ENCODE data around the gene TXK. TPM values are rescaled to one million over a fixed set of nuclear protein-coding genes. Genes with fewer than 3 reads are reported as not detected.

The TXK gene
- total RNA-seq, 1 experiment from 2014 or later = 1.9 TPM

DNA sequence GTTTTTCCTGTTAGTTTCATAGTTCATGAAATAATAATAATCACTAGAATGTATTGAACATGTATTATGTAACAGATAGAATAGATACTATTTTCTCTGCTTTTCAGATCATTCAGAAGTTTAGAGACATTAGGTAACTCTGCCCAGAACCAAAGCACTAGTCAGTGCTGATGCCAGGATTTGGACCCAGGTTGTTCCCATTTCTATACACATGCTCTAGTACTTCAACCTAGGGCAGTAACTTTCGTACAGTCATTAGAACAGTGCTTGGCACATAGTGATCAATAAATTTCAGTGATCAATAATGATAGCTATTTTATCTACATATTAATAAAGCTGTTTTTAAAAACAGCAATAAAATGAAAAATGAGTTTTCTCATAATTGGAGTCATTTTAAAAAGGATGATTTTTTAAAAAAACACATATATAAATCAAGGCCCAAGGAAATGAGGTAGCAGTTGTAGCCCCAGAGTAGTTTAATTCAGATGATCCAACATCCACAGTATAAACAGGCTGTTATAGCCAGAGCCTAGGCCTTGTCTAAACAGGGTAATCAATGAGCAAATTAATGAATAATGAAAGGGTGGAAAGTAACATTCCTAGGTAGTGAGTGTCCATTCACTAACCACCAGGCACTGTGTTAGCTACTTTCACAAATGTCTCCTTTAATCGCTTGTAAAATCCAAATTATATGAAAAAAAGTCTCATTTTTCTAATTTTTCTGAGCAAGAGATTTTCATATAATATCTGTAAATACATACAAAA, 25.6 kb downstream of the TXK start:
- peaks cover 26% of the 10 kb centered on the region for H3K4me1 ChIP-seq (replicated peaks)
- DNase-seq (ENCODE audit: low read depth in 1 of 2, low spot score in 2 of 2) = no peak

DNA sequence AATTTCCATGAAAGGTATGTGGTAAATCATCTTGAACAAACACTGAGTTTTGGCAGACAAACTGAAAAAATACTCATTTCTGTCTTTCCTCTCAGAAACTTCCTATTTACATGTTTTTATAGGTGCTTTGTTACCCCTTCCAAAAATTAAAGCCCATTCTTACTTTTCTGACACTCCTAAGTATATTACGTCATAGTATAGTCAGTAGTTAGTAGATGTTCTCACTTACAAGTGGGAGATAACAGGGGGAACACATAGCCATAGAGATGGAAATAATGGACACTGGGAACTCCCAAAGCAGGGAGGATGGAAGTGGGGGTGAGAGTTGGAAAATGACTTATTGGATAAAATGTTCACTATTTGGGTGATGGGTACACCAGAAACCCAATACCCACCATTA, 28.8 kb downstream of the TXK start:
- Histone ChIP-seq H3K27me3 (replicated peaks) (no peaks in the 10 kb centered on the region), H3K9me3 (replicated peaks) (no peaks in the 10 kb centered on the region), H3K4me3 (no peak overlapping the region), H3K4me1 (replicated peaks) (peaks cover 10% of the 10 kb centered on the region), H3K27ac (no peak overlapping the region), H3K36me3 (no peaks in the 10 kb centered on the region)
- no peak for DNase-seq (ENCODE audit: low read depth in 1 of 2, low spot score in 2 of 2)

More for the DNA sequence above, 25.6 kb downstream of the TXK start:
- Histone ChIP-seq H3K36me3 (no peaks in the 10 kb centered on the region), H3K27me3 (replicated peaks) (no peaks in the 10 kb centered on the region), H3K4me3 (no peak overlapping the region), H3K9me3 (replicated peaks) (no peaks in the 10 kb centered on the region), H3K27ac (no peak overlapping the region)

DNA sequence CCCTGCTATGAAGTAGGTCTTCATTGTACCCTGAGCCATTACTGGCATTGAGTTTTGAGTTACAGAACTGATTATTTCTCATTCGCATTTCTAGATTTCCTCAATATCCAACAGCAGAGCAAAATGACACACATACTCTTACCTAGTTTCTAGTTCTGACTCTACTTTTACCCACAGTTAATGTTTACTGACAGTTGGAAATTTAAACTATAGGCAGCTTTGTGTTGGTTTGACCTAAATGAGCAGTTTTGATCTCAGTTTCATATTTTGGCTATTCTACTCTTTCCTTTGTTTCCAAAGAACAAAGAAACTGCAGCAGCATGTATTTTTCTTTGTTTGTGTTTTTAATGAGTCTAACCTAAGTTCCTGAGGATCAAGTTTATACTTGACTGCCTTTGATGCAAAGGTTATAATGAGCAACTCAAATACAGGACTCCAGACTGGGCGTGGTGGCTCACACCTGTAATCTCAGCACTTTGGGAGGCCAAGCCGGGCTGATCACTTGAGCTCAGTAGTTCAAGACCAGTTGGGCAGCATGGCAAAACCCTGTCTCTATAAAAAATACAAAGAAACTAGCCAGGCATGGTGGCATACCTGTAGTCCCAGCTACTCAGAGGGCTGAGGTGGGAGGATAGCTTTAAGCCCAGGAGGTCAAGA, 30.4 kb downstream of the TXK start:
- Histone ChIP-seq H3K4me3 (no peak overlapping the region), H3K27ac (no peak overlapping the region), H3K9me3 (replicated peaks) (no peaks in the 10 kb centered on the region), H3K27me3 (replicated peaks) (no peaks in the 10 kb centered on the region), H3K36me3 (no peaks in the 10 kb centered on the region), H3K4me1 (replicated peaks) (no peaks in the 10 kb centered on the region)
- DNase-seq (ENCODE audit: low read depth in 1 of 2, low spot score in 2 of 2) = no peak

DNA sequence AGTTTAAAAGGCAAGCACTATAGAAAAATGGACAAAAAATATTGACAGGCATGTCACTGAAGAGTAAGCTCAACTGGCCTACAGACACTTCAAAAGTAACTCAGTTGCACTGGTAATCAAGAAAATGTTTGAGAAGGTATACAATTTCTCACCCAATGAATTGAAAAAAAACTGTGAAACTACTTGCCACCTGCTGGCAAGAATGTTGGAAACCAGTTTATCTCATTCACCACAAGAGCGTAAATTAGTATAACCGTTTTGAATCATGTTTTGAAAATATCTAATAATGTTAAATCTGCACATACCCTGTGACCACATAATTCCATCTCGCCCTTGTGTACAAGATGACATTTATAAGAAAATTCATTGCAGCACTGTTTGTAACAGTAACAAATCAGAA, 31.7 kb downstream of the TXK start:
- H3K27ac ChIP-seq = no peak overlapping the region
- H3K27me3 ChIP-seq (replicated peaks) = no peaks in the 10 kb centered on the region
- no peaks in the 10 kb centered on the region for H3K36me3 ChIP-seq
- no peaks in the 10 kb centered on the region for H3K4me1 ChIP-seq (replicated peaks)
- no peak for DNase-seq (ENCODE audit: low read depth in 1 of 2, low spot score in 2 of 2)
- H3K4me3 ChIP-seq = no peak overlapping the region
- no peaks in the 10 kb centered on the region for H3K9me3 ChIP-seq (replicated peaks)

DNA sequence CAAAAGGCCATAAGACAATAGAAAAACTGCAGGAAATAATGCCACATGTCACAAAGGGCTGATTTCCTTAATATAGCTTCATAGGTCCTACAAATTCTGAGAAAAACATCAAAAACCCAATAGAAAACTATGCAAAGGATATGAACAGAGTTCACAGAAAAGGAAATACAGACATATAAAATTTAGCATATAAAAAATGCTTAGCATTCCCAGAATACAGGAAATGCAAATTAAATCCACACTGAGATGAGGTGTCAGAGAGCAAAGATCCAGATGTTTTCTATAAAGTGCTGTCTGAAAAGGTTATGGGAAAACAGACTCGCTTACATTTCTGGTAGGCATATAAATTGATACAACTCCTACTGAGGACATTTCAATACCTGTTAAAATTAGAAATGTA, 33.8 kb downstream of the TXK start:
- no peaks in the 10 kb centered on the region for H3K27me3 ChIP-seq (replicated peaks)
- H3K4me3 ChIP-seq = no peak overlapping the region
- no peak for DNase-seq (ENCODE audit: low read depth in 1 of 2, low spot score in 2 of 2)
- no peaks in the 10 kb centered on the region for H3K9me3 ChIP-seq (replicated peaks)
- H3K4me1 ChIP-seq (replicated peaks) = no peaks in the 10 kb centered on the region
- H3K36me3 ChIP-seq = no peaks in the 10 kb centered on the region
- H3K27ac ChIP-seq = no peak overlapping the region

DNA sequence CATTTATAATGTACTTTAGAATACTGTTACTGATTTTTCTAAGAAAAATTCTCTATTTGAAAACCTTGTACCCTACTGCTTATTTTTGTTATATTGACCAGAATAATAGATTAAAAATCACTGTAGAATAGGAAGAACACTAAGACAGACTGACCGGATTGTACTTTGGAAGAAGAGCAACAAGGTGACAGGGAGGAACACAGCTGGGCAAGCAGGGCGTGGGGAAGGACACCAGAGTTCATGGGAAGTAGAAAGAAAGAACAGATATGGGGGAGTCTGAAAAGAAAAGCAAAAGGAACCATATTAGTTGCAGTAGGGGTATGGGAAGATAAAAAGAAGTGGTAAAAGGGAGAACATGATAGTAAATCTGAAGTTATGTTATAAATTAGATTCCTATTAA, 38.6 kb downstream of the TXK start:
- Histone ChIP-seq H3K27ac (no peak overlapping the region), H3K27me3 (replicated peaks) (no peaks in the 10 kb centered on the region), H3K4me3 (no peak overlapping the region), H3K4me1 (replicated peaks) (peaks cover 10% of the 10 kb centered on the region; the same call in 1 of the 2 replicates), H3K36me3 (no peaks in the 10 kb centered on the region), H3K9me3 (replicated peaks) (no peaks in the 10 kb centered on the region)
- DNase-seq (ENCODE audit: low read depth in 1 of 2, low spot score in 2 of 2) = no peak

DNA sequence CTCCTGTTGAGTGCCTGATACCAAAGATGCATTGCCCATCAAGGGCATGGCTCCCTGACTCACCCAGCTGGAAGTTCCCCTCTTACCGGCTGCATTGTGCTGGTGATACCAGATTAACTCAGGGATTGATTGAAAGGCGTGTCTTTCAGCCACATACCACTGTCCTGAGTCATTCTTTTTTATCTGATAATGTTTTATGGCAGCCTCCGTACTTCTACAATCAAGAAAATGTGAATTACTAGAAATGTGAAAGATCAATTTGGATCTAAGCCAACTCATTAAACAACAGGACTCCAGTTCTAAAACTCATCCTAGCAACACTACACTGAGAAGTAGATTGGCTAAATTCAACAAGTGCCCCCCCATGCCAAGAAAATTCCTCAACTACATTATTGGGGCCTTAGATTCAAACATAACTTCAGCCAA, 40.0 kb downstream of the TXK start:
- Histone ChIP-seq H3K4me1 (replicated peaks) (peaks cover 10% of the 10 kb centered on the region; the same call in 1 of the 2 replicates), H3K27ac (no peak overlapping the region), H3K9me3 (replicated peaks) (no peaks in the 10 kb centered on the region), H3K27me3 (replicated peaks) (no peaks in the 10 kb centered on the region), H3K4me3 (no peak overlapping the region), H3K36me3 (no peaks in the 10 kb centered on the region)
- DNase-seq (ENCODE audit: low read depth in 1 of 2, low spot score in 2 of 2) = peak in 1 of 2 experiments; percentile 56

DNA sequence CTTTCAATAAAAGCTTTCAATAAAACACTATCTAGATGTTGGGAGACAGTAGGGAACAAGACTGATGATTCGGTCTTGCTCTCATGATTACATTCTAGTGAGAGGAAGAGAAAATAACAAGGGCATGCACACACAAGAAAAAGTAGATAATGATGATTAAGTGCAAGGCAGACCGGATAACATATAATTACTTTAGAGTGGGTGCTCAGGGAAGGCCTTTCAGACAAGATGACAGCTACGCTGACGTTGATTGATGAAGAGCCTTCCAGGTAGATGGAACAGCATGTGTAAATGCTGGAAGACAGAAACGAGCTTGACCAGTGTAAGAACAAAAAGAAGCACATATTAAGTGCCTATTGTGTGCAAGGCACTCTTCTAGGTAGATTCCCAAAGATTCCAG, 43.4 kb downstream of the TXK start:
- Histone ChIP-seq H3K4me3 (no peak overlapping the region), H3K27me3 (replicated peaks) (no peaks in the 10 kb centered on the region), H3K36me3 (no peaks in the 10 kb centered on the region), H3K9me3 (replicated peaks) (no peaks in the 10 kb centered on the region), H3K27ac (no peak overlapping the region), H3K4me1 (replicated peaks) (peaks cover 10% of the 10 kb centered on the region; the same call in 1 of the 2 replicates)
- no peak for DNase-seq (ENCODE audit: low read depth in 1 of 2, low spot score in 2 of 2)

DNA sequence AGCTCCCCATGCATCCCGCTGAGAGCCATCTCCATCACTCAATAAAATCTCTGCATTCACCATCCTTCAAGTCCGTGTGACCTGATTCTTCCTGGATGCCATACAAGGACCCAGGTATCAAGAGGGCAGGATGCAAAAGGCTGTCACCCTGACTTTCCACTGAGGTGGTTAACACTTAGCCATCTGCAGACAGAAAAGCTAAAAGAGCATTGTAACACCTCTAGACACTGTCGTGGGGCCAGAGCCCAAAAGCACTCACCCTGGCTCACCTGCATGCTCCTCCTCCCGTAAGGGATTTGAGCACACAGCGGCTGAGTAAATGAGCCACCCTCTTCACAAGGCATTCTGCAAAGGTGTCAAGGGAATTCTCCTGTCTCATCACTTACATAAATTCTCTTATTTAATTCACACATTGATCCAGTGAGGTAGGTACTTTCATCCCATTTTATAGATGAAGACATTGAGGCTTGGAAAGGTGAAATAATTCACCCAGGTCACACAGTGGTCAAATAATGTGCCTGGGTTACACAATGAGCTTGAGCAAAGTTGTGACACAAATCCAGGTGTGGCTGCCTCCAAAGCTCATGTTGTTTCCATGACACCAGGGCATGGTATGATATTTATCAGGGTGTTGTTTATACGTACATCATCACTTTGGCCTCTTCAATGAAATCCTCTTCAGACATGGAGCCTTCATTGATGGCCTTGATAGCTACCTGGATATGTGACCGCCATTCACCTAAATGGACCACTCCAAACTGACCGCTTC, 48.0 kb downstream of the TXK start:
- no peak overlapping the region for H3K4me3 ChIP-seq
- DNase-seq (ENCODE audit: low read depth in 1 of 2, low spot score in 2 of 2) = no peak
- H3K36me3 ChIP-seq = no peaks in the 10 kb centered on the region
- H3K27me3 ChIP-seq (replicated peaks) = no peaks in the 10 kb centered on the region
- H3K4me1 ChIP-seq (replicated peaks) = peaks cover 5% of the 10 kb centered on the region
- no peak overlapping the region for H3K27ac ChIP-seq
- no peaks in the 10 kb centered on the region for H3K9me3 ChIP-seq (replicated peaks)

DNA sequence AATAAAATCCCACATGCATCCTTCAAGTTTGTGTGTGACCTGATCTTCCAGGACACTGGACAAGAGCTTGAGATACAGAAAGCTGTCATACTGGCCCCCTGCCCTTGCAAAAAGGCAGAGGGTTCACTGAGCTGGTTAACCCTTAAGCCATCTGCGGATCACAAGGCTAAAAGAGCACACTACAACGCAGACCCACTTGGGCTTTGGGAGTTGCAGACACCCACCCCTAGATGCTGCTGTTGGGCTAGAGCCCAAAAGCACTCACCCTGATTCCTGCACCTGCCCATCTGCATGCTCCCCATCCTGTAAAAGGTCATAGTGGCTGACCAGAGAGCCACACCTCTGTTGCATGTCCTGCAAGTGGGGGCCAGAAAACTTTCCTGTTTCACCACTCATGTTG, 51.1 kb downstream of the TXK start:
- no peak for DNase-seq (ENCODE audit: low read depth in 1 of 2, low spot score in 2 of 2)
- peaks cover 27% of the 10 kb centered on the region for H3K4me1 ChIP-seq (replicated peaks)
- H3K9me3 ChIP-seq (replicated peaks) = no peaks in the 10 kb centered on the region
- no peaks in the 10 kb centered on the region for H3K36me3 ChIP-seq
- no peak overlapping the region for H3K27ac ChIP-seq
- H3K27me3 ChIP-seq (replicated peaks) = no peaks in the 10 kb centered on the region
- H3K4me3 ChIP-seq = no peak overlapping the region

DNA sequence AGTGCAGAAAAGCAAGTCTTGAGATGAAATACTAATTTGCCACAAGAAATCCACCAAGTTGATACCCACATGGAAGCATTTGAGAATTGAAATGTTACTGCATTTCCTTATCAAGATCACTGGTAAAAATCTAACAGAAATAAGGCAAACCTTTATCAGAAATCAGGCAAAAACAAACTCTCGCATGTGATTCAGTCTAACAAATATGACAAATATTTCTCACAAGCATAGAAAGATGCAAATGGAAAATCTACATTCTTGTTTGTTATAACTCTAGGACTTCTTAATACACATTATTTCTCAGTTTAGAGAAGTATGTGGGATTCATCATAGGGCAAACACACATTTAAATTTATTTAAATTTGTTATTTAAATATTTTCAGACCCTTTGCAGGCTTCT, 52.9 kb downstream of the TXK start:
- Histone ChIP-seq H3K4me3 (no peak overlapping the region), H3K4me1 (replicated peaks) (peaks cover 27% of the 10 kb centered on the region), H3K27ac (peak overlapping the region; percentile 67), H3K36me3 (no peaks in the 10 kb centered on the region), H3K27me3 (replicated peaks) (no peaks in the 10 kb centered on the region), H3K9me3 (replicated peaks) (no peaks in the 10 kb centered on the region)
- DNase-seq (ENCODE audit: low read depth in 1 of 2, low spot score in 2 of 2) = no peak

DNA sequence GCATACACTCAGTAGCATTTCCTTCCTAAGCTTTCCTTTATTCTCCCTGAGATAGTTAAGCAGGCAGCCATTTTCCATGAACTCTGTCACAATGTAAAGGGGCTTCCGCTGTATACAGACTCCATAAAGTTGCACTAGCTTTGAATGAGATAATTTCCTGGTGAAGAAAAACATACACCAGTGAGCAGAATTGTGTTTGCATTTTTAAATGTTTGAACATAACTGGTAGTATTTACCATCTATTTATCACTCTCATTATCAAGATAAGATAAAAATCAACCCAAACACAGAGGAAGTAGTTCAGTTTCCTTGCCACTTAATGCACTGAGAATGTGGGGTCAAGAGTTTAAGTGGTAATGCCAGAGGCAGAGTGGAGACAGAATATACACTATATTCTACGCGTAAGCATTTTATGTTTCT, 54.1 kb downstream of the TXK start:
- H3K9me3 ChIP-seq (replicated peaks) = no peaks in the 10 kb centered on the region
- H3K27ac ChIP-seq = peak overlapping the region; percentile 67
- no peak overlapping the region for H3K4me3 ChIP-seq
- H3K4me1 ChIP-seq (replicated peaks) = peaks cover 27% of the 10 kb centered on the region
- no peaks in the 10 kb centered on the region for H3K36me3 ChIP-seq
- H3K27me3 ChIP-seq (replicated peaks) = no peaks in the 10 kb centered on the region
- DNase-seq (ENCODE audit: low read depth in 1 of 2, low spot score in 2 of 2) = peak in 1 of 2 experiments; percentile 56

DNA sequence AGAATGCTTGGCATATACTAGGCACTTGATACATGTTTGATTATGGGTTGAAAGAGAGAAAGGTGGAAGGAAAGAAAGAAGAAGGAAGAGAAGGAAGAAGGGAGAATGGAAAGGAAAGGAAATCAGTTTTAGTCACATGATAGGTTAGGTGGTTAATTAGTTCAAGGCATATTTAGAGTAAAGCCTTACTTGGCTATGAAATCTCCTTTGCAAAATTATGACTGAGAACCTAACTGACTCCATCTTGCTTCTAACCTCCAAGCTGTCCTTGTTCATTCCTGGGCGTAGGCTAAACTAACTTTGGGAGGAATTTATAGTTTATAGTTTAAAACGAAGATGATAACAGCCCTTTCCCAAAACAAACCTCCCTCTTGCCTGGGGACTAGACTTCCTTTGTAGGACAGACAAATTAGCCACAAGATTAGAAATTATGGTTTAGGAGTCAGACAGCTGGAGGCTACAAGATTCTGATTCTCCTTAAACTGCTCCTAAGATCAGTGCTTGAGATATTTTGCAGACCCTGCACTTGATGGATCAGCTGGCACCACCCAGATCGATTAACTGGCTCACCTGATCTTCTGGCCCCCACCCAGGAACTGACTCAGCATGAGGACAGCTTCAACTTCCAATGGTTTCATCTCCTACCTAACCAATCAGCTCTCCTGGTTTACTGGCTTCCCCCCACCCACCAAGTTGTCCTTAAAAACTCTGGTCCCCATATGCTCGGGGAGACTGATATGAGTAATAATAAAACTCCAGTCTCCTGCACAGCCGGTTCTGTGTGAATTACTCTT, 55.0 kb downstream of the TXK start:
- no peaks in the 10 kb centered on the region for H3K9me3 ChIP-seq (replicated peaks)
- H3K27me3 ChIP-seq (replicated peaks) = no peaks in the 10 kb centered on the region
- H3K36me3 ChIP-seq = no peaks in the 10 kb centered on the region
- no peak overlapping the region for H3K4me3 ChIP-seq
- H3K27ac ChIP-seq = no peak overlapping the region
- no peak for DNase-seq (ENCODE audit: low read depth in 1 of 2, low spot score in 2 of 2)
- peaks cover 27% of the 10 kb centered on the region for H3K4me1 ChIP-seq (replicated peaks)
